22Rv1 (cell line): ENCODE data around the gene SCN7A.

Experiments
- ZFX ChIP-seq: fragments of 450-650 bp; IDR thresholded peaks from 2 replicates; pipeline ENCODE4 v1.6.1; 2017; ENCODE audit warnings: antibody characterized with exemption, borderline replicate concordance
- TF ChIP-seq, protein P1 (sequence below): fragments of 450-650 bp; IDR thresholded peaks from 2 replicates; pipeline ENCODE4 v1.5.1; 2017; ENCODE audit warnings: mild to moderate bottlenecking

DNA sequence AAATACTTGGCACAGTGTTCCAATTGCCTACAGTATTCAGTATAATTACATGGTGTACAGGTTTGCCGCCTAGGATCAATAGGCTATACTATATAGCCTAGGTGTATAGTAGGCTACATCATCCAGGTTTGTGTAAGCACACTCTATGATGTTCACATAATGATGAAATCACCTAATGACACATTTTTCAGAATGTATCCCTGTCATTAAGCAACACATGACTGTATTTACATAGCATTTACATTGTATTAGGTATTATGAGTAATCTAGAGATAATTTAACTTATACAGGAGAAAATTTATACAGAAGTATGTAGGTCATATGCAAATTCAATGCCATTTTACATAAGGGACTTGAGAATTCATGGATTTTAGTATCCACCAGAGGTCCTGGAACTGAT is 35.4 kb downstream of the SCN7A start:
- TF ChIP-seq, protein P1, sequence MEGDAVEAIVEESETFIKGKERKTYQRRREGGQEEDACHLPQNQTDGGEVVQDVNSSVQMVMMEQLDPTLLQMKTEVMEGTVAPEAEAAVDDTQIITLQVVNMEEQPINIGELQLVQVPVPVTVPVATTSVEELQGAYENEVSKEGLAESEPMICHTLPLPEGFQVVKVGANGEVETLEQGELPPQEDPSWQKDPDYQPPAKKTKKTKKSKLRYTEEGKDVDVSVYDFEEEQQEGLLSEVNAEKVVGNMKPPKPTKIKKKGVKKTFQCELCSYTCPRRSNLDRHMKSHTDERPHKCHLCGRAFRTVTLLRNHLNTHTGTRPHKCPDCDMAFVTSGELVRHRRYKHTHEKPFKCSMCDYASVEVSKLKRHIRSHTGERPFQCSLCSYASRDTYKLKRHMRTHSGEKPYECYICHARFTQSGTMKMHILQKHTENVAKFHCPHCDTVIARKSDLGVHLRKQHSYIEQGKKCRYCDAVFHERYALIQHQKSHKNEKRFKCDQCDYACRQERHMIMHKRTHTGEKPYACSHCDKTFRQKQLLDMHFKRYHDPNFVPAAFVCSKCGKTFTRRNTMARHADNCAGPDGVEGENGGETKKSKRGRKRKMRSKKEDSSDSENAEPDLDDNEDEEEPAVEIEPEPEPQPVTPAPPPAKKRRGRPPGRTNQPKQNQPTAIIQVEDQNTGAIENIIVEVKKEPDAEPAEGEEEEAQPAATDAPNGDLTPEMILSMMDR = no peak
- TF ChIP-seq ZFX = no peak
